Subcutaneous abdominal adipose tissue (tissue), 5 donors: Measurements from ENCODE around the gene C13orf46.

Source experiments
- H3K27ac ChIP-seq: one replicate; pipeline ENCODE4 v1.7.0; 2013; ENCODE audit warnings: low read depth, mild to moderate bottlenecking, inconsistent platforms, low read length, moderate library complexity
- H3K27me3 ChIP-seq, 5 donors: one replicate each; pipeline ENCODE4 v1.7.0; 2013; ENCODE audit warnings: low read length in 5 of 5, inconsistent platforms in 1 of 5; ENCODE audit not compliant: control insufficient read depth in 5 of 5, insufficient read depth in 4 of 5
- H3K36me3 ChIP-seq, 5 donors: one replicate each; pipeline ENCODE4 v1.7.0; 2013; ENCODE audit warnings: low read length in 5 of 5; ENCODE audit not compliant: control insufficient read depth in 5 of 5, insufficient read depth in 5 of 5
- H3K4me1 ChIP-seq, 5 donors: one replicate each; pipeline ENCODE4 v1.7.0; 2013; ENCODE audit warnings: low read length in 5 of 5, mild to moderate bottlenecking in 3 of 5, moderate library complexity in 1 of 5; ENCODE audit not compliant: control insufficient read depth in 5 of 5, insufficient read depth in 5 of 5
- H3K4me3 ChIP-seq, 5 donors: one replicate each; pipeline ENCODE4 v1.7.0; 2013; ENCODE audit warnings: low read length in 5 of 5, low read depth in 1 of 5
- H3K9ac ChIP-seq, 5 donors: one replicate each; pipeline ENCODE4 v1.7.0; 2013; ENCODE audit warnings: low read length in 5 of 5, mild to moderate bottlenecking in 4 of 5, moderate library complexity in 3 of 5
- H3K9me3 ChIP-seq, 5 donors: one replicate each; pipeline ENCODE4 v1.7.0; 2013; ENCODE audit warnings: low read length in 5 of 5; ENCODE audit not compliant: control insufficient read depth in 5 of 5
- donor health status: healthy.
- donor health status: healthy.
- donor health status: healthy.
- donor health status: healthy.
- donor health status: healthy.

The C13orf46 gene

DNA sequence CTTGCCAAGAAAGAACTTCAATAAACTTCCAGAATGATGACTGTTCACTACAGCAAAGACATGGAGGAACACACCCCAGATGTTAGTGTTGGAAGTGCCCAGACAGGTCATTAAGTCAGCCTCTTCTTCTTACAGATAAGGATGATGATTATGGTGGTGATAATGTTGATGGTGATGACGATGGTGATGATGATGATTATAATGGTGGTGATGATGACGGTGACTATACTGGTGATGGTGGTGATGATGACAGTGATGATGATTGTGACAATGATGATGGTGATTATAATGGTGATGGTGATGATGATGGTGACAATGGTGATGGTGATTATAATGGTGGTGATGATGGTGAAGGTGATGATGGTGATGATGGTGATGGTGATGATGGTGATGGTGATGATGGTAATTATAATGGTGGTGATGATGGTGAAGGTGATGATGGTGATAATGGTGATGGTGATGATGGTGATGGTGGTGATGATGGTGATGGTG is 8.4 kb downstream of the C13orf46 start:
- Histone ChIP-seq H3K9me3 (peaks cover 0 to 2% (median 0%) of the 10 kb centered on the region in 5 donors), H3K36me3 (peaks cover 0 to 8% (median 0%) of the 10 kb centered on the region in 5 donors)

GRCh38 chr13:113964251-113964995 is 9.5 kb downstream of the C13orf46 start:
- Histone ChIP-seq H3K4me1 (no peaks in the 10 kb centered on the region), H3K27me3 (no peaks in the 10 kb centered on the region), H3K9ac (no peak overlapping the region), H3K27ac (no peak overlapping the region), H3K36me3 (peaks cover 0 to 8% (median 0%) of the 10 kb centered on the region in 5 donors), H3K4me3 (no peak overlapping the region), H3K9me3 (peaks cover 0 to 7% (median 4%) of the 10 kb centered on the region in 5 donors)

More for the DNA sequence above, 8.4 kb downstream of the C13orf46 start:
- H3K4me3 ChIP-seq: no peak overlapping the region
- H3K4me1 ChIP-seq: peaks cover 1 to 5% (median 3%) of the 10 kb centered on the region in 5 donors
- no peak overlapping the region for H3K27ac ChIP-seq
- no peaks in the 10 kb centered on the region for H3K27me3 ChIP-seq
- H3K9ac ChIP-seq: no peak overlapping the region

- Histone ChIP-seq H3K4me3 (no peak overlapping the region), H3K4me1 (no peaks in the 10 kb centered on the region), H3K9me3 (peaks cover 0 to 11% (median 9%) of the 10 kb centered on the region in 5 donors)
These were observed 10.5 kb downstream of the C13orf46 start for GRCh38 chr13:113963376-113963775.

DNA sequence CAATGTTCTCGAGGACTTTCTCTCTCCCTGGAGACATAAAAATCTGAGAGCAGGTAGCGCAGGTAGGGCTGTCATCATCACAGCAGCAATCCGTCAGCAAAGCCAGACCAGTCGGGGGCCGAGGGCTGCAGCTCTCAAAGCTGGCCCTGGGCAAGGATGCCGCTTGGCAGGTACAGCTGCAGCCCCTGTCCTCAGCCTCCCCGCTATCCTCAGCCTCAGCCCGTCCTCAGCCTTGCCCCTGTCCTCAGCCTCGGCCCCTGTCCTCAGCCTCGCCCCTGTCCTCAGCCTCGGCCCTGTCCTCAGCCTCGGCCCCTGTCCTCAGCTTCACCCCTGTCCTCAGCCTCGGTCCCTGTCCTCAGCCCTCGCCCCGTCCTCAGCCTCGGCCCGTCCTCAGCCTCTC is 10.9 kb downstream of the C13orf46 start:
- no peak overlapping the region for H3K27ac ChIP-seq

More at GRCh38 chr13:113963376-113963775, 10.5 kb downstream of the C13orf46 start:
- Histone ChIP-seq H3K9ac (no peak overlapping the region), H3K27me3 (no peaks in the 10 kb centered on the region), H3K36me3 (peaks cover 0 to 8% (median 0%) of the 10 kb centered on the region in 5 donors), H3K27ac (no peak overlapping the region)

DNA sequence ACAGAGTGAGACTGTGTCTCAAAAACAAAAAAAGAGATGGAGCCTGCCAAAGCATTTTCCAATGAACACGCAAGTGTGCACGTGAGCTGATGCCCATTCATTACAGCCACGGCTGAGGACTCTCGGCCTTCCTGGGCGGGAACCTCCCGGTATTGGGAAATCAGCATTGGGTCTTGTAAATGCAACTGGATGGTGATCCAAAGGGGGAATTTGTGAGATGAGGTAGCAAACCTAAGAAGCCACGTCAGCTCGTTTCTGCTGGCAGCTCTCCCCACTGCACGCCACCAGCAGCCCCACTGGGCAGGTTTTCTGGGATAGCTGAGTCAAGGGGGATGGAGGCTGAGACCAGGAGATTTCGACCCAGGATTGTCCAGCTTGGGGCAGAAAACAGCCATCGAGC is 11.5 kb downstream of the C13orf46 start:
- no peaks in the 10 kb centered on the region for H3K4me1 ChIP-seq
- no peak overlapping the region for H3K27ac ChIP-seq
- no peaks in the 10 kb centered on the region for H3K27me3 ChIP-seq
- H3K9me3 ChIP-seq: peaks cover 0 to 11% (median 9%) of the 10 kb centered on the region in 5 donors
- H3K4me3 ChIP-seq: no peak overlapping the region
- no peak overlapping the region for H3K9ac ChIP-seq
- peaks cover 0 to 6% (median 0%) of the 10 kb centered on the region in 5 donors for H3K36me3 ChIP-seq

More for the DNA sequence above, 10.9 kb downstream of the C13orf46 start:
- Histone ChIP-seq H3K27me3 (no peaks in the 10 kb centered on the region), H3K4me3 (no peak overlapping the region), H3K4me1 (no peaks in the 10 kb centered on the region), H3K36me3 (peaks cover 0 to 8% (median 0%) of the 10 kb centered on the region in 5 donors), H3K9ac (no peak overlapping the region), H3K9me3 (peaks cover 0 to 11% (median 9%) of the 10 kb centered on the region in 5 donors)

DNA sequence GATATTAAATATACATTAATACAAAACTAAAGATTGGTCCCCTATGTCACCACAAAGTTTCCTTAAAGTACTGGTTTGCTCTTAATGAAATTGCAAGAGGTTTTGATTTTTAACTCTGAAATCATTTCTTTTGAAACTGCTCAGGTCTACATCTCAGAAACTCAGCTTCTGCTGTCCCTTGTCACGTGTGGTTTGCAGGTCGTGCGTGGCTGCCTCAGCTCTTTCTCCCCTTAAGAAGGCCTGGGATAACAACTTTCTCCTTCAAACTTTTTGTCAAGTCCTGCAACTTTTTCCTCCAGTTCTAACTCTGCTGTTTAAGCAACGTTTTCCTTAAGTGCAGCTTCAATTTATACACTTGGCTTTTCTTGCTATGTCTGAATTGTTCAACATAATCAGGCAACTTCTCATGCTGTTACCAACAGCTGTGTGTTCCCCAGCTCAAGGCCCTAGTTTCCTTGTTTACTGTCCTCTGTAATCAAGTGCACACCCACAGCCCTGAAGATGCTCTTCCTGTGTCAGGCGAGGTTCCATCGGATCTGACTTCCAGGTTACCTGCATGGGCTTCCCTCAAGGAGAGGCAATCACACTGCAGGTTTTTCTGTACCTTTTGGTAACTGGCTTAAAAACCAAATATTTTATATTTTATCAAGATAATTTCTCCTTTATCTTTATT is 13.5 kb downstream of the C13orf46 start:
- no peak overlapping the region for H3K27ac ChIP-seq
- H3K9ac ChIP-seq: no peak overlapping the region
- H3K36me3 ChIP-seq: peaks cover 0 to 8% (median 4%) of the 10 kb centered on the region in 5 donors
- no peaks in the 10 kb centered on the region for H3K4me1 ChIP-seq
- peaks cover 0 to 12% (median 11%) of the 10 kb centered on the region in 5 donors for H3K9me3 ChIP-seq
- no peak overlapping the region for H3K4me3 ChIP-seq
- H3K27me3 ChIP-seq: no peaks in the 10 kb centered on the region

DNA sequence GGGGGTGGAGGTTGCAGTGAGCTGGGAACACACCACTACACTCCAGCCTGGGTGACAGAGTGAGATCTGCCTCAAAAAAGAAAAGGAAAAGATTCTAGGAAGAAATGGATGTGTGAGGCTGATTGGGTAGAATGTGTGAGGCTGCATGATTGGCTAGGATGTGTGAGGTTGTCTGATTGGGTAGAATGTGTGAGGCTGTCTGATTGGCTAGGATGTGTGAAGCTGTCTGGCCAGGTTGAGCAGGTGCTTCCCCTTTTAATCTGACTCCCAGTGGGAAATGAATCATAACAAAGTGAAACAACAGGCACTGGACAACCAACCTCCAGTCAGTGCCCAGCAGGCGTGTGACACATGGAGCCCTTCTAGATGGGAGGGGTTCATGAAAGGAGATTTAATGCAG is 14.7 kb downstream of the C13orf46 start:
- no peak overlapping the region for H3K9ac ChIP-seq
- H3K36me3 ChIP-seq: peaks cover 0 to 19% (median 11%) of the 10 kb centered on the region in 5 donors
- no peaks in the 10 kb centered on the region for H3K4me1 ChIP-seq
- H3K27me3 ChIP-seq: no peaks in the 10 kb centered on the region
- no peak overlapping the region for H3K27ac ChIP-seq
- H3K4me3 ChIP-seq: no peak overlapping the region
- peaks cover 0 to 12% (median 11%) of the 10 kb centered on the region in 5 donors for H3K9me3 ChIP-seq

DNA sequence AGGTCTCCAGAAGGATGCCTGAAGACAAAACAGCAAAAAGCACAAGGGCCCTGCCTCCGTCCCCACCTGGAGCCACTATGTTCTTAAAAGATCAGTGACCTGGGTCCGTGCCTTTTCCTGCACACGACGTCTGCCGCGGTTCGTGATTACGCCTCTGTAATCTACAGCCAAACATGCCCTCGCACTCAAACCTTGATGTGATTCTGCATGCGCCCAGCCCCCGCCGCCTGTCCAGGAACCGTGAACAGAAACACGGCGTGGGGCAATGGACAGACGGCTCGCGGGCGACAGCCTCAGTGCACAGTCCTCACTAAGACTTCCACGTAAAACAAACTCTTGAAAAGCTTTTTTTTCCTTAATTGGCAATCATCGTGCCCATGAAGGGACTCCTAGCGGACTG is 15.5 kb downstream of the C13orf46 start:
- Histone ChIP-seq H3K36me3 (peaks cover 0 to 21% (median 11%) of the 10 kb centered on the region in 5 donors), H3K4me1 (peaks cover 0 to 3% (median 0%) of the 10 kb centered on the region in 5 donors), H3K4me3 (no peak overlapping the region), H3K27ac (no peak overlapping the region), H3K27me3 (no peaks in the 10 kb centered on the region), H3K9ac (no peak overlapping the region), H3K9me3 (peaks cover 0 to 12% (median 11%) of the 10 kb centered on the region in 5 donors)

DNA sequence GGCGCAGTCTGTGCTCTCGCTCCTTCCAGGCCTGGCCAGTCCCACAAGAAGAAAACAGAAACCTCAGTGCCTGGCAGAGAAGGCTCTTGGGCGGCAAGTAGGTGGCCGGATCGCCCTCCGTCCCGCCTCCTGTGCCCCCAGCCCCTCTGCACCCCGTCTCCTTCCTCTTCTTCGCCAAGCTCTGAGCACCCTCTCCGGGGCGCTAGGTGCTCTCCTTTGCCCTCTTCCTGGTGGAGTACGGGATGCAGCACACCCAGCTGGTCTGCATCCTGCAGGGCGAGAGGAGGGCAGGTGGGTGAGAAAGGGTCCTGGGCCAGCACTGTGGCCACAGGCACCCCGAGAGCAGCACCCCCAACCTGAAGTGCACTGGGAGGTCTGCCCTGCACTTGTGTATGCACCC is 17.3 kb downstream of the C13orf46 start:
- no peaks in the 10 kb centered on the region for H3K27me3 ChIP-seq
- no peak overlapping the region for H3K27ac ChIP-seq
- H3K4me1 ChIP-seq: peaks cover 0 to 12% (median 4%) of the 10 kb centered on the region in 5 donors
- peaks cover 0 to 21% (median 11%) of the 10 kb centered on the region in 5 donors for H3K36me3 ChIP-seq
- no peak overlapping the region for H3K9ac ChIP-seq
- H3K4me3 ChIP-seq: no peak overlapping the region
- peaks cover 0 to 12% (median 11%) of the 10 kb centered on the region in 5 donors for H3K9me3 ChIP-seq

GRCh38 chr13:113955691-113956090 is 18.2 kb downstream of the C13orf46 start:
- Histone ChIP-seq H3K36me3 (peaks cover 0 to 21% (median 11%) of the 10 kb centered on the region in 5 donors), H3K9me3 (peaks cover 0 to 12% (median 11%) of the 10 kb centered on the region in 5 donors), H3K27me3 (no peaks in the 10 kb centered on the region), H3K9ac (no peak overlapping the region), H3K27ac (no peak overlapping the region), H3K4me3 (no peak overlapping the region), H3K4me1 (peaks cover 0 to 20% (median 13%) of the 10 kb centered on the region in 5 donors)
